IMR-90 (cell line): ENCODE data around the gene REPS1.

Experiments used
- CEBPB ChIP-seq: IDR thresholded peaks from 2 replicates; pipeline ENCODE4 v1.6.1; 2012; ENCODE audit warnings: low read depth, low read length, improper control_type of control experiment
- FOS ChIP-seq: fragments of 150-350 bp; IDR thresholded peaks from 2 replicates; pipeline ENCODE4 v1.6.1; 2016; ENCODE audit warnings: low read depth, low read length
- MAFK ChIP-seq: IDR thresholded peaks from 2 replicates; pipeline ENCODE4 v1.6.1; 2012; ENCODE audit warnings: low read depth, low read length, improper control_type of control experiment
- MAZ ChIP-seq: IDR thresholded peaks from 2 replicates; pipeline ENCODE4 v1.6.1; 2012; ENCODE audit warnings: low read depth, mild to moderate bottlenecking, low read length, improper control_type of control experiment, moderate library complexity, borderline replicate concordance
- POLR2A ChIP-seq: IDR thresholded peaks from 2 replicates; pipeline ENCODE4 v1.6.1; 2012; ENCODE audit warnings: mild to moderate bottlenecking, low read depth, low read length
- RAD21 ChIP-seq: IDR thresholded peaks from 2 replicates; pipeline ENCODE4 v1.6.1; 2012; ENCODE audit warnings: low read length, improper control_type of control experiment
- RFX5 ChIP-seq: IDR thresholded peaks from 2 replicates; pipeline ENCODE4 v1.8.0; 2012; ENCODE audit warnings: low read depth, mild to moderate bottlenecking, low read length, moderate library complexity
- TF ChIP-seq, protein P1 (sequence below): conservative IDR thresholded peaks from 2 replicates; pipeline ENCODE4 v1.5.1; 2012; ENCODE audit warnings: mild to moderate bottlenecking, low read depth, low read length, improper control_type of control experiment
- TF ChIP-seq, protein P2 (sequence below): fragments of 150-350 bp; IDR thresholded peaks from 2 replicates; pipeline ENCODE4 v1.6.1; 2017; ENCODE audit warnings: mild to moderate bottlenecking, antibody characterized with exemption, low read length, low read depth
- TF ChIP-seq, protein P3 (sequence below): fragments of 150-350 bp; IDR thresholded peaks from 2 replicates; pipeline ENCODE4 v1.6.1; 2016; ENCODE audit warnings: low read depth, mild to moderate bottlenecking, low read length, moderate library complexity, borderline replicate concordance

DNA sequence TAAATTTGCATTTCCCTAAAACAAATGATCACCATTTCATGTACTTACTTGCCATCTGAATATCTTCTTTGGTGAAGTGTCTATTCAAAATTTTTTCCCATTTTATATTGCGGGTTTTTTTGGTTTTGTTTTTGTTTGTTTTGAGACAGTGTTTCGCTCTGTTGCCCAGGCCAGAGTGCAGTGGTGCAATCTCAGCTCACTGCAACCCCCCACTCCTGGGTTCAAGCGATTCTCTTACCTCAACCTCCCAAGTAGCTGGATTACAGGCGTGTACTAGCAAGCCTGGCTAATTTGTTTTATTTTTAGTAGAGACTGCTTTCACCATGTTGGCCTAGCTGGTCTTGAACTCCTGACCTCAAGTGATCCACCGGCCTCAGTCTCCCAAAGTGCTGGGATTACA is 9.1 kb upstream of the REPS1 start:
- TF ChIP-seq, protein P1, sequence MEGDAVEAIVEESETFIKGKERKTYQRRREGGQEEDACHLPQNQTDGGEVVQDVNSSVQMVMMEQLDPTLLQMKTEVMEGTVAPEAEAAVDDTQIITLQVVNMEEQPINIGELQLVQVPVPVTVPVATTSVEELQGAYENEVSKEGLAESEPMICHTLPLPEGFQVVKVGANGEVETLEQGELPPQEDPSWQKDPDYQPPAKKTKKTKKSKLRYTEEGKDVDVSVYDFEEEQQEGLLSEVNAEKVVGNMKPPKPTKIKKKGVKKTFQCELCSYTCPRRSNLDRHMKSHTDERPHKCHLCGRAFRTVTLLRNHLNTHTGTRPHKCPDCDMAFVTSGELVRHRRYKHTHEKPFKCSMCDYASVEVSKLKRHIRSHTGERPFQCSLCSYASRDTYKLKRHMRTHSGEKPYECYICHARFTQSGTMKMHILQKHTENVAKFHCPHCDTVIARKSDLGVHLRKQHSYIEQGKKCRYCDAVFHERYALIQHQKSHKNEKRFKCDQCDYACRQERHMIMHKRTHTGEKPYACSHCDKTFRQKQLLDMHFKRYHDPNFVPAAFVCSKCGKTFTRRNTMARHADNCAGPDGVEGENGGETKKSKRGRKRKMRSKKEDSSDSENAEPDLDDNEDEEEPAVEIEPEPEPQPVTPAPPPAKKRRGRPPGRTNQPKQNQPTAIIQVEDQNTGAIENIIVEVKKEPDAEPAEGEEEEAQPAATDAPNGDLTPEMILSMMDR, result no peak
- no peak for TF ChIP-seq RAD21
- no peak for TF ChIP-seq FOS
- no peak for TF ChIP-seq POLR2A
- no peak for TF ChIP-seq MAFK
- TF ChIP-seq CEBPB, result no peak
- TF ChIP-seq, protein P2, sequence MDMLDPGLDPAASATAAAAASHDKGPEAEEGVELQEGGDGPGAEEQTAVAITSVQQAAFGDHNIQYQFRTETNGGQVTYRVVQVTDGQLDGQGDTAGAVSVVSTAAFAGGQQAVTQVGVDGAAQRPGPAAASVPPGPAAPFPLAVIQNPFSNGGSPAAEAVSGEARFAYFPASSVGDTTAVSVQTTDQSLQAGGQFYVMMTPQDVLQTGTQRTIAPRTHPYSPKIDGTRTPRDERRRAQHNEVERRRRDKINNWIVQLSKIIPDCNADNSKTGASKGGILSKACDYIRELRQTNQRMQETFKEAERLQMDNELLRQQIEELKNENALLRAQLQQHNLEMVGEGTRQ, result no peak
- TF ChIP-seq, protein P3, sequence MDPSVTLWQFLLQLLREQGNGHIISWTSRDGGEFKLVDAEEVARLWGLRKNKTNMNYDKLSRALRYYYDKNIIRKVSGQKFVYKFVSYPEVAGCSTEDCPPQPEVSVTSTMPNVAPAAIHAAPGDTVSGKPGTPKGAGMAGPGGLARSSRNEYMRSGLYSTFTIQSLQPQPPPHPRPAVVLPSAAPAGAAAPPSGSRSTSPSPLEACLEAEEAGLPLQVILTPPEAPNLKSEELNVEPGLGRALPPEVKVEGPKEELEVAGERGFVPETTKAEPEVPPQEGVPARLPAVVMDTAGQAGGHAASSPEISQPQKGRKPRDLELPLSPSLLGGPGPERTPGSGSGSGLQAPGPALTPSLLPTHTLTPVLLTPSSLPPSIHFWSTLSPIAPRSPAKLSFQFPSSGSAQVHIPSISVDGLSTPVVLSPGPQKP, result no peak
- no peak for TF ChIP-seq MAZ
- TF ChIP-seq RFX5, result no peak
